Neuronal stem cell (in vitro differentiated cells): ENCODE results near the gene MMP8.

ENCODE experiments used
- DNase-seq: peaks from one replicate; pipeline ENCODE4 v3.0.0-alpha.2; 2013; ENCODE audit warnings: low spot score
- H2AFZ ChIP-seq: one replicate; pipeline ENCODE4 v1.6.1; 2013; ENCODE audit warnings: mild to moderate bottlenecking, low read length, inconsistent platforms
- H2AK5ac ChIP-seq: 2 replicates; pipeline ENCODE4 v1.6.1; 2013; ENCODE audit warnings: low read depth, mild to moderate bottlenecking, inconsistent platforms, low read length, moderate library complexity, mixed read lengths
- H2BK120ac ChIP-seq: 2 replicates; pipeline ENCODE4 v1.6.1; 2013; ENCODE audit warnings: low read depth, mild to moderate bottlenecking, inconsistent platforms, low read length, moderate library complexity, mixed read lengths
- H2BK12ac ChIP-seq: one replicate; pipeline ENCODE4 v1.6.1; 2013; ENCODE audit warnings: low read length, inconsistent platforms
- H2BK15ac ChIP-seq: 2 replicates; pipeline ENCODE4 v1.6.1; 2013; ENCODE audit warnings: mild to moderate bottlenecking, low read length, inconsistent platforms, mixed read lengths
- H2BK5ac ChIP-seq: one replicate; pipeline ENCODE4 v1.6.1; 2013; ENCODE audit warnings: inconsistent platforms, mild to moderate bottlenecking, low read length, moderate library complexity
- H3K14ac ChIP-seq: one replicate; pipeline ENCODE4 v1.6.1; 2013; ENCODE audit warnings: low read length, inconsistent platforms
- H3K18ac ChIP-seq: 2 replicates; pipeline ENCODE4 v1.6.1; 2013; ENCODE audit warnings: low read length, inconsistent platforms
- H3K23ac ChIP-seq: 2 replicates; pipeline ENCODE4 v1.6.1; 2013; ENCODE audit warnings: low read depth, mild to moderate bottlenecking, mixed read lengths, low read length, inconsistent platforms; ENCODE audit not compliant: poor library complexity
- H3K27ac ChIP-seq: replicated peaks from 3 replicates; pipeline ENCODE4 v1.5.1; 2013; ENCODE audit warnings: low read length, inconsistent platforms
- H3K27me3 ChIP-seq, 3 experiments: 2 replicates each; pipeline ENCODE4 v1.6.1; 2013; ENCODE audit warnings: low read length in 3 of 3, mild to moderate bottlenecking in 2 of 3, inconsistent platforms in 1 of 3, low read depth in 1 of 3, mixed read lengths in 1 of 3, moderate library complexity in 1 of 3; ENCODE audit not compliant: control insufficient read depth in 3 of 3, insufficient read depth in 3 of 3
- H3K36me3 ChIP-seq, 2 donors: replicated peaks in 1 of 2; 2 replicates each; pipeline ENCODE4 v1.6.1; 2013; ENCODE audit warnings: low read length in 2 of 2; ENCODE audit not compliant: control insufficient read depth in 2 of 2, insufficient read depth in 2 of 2
- H3K4ac ChIP-seq: 2 replicates; pipeline ENCODE4 v1.6.1; 2013; ENCODE audit warnings: inconsistent platforms, mild to moderate bottlenecking, low read length, moderate library complexity
- H3K4me1 ChIP-seq, 2 donors: 1 replicate in 1 of 2; 2 replicates in 1 of 2; pipeline ENCODE4 v1.6.1; 2013; ENCODE audit warnings: low read length in 2 of 2, low read depth in 1 of 2; ENCODE audit not compliant: control insufficient read depth in 2 of 2, insufficient read depth in 1 of 2
- H3K4me2 ChIP-seq: one replicate; pipeline ENCODE4 v1.6.1; 2013; ENCODE audit warnings: mild to moderate bottlenecking, low read length, inconsistent platforms; ENCODE audit not compliant: insufficient read depth, poor library complexity, severe bottlenecking
- H3K4me3 ChIP-seq, 2 donors: 2 replicates each; pipeline ENCODE4 v1.5.1; 2013; ENCODE audit warnings: low read length in 2 of 2, mild to moderate bottlenecking in 2 of 2, inconsistent platforms in 1 of 2, moderate library complexity in 1 of 2
- H3K79me1 ChIP-seq: one replicate; pipeline ENCODE4 v1.6.1; 2013; ENCODE audit warnings: low read depth, mild to moderate bottlenecking, inconsistent platforms, low read length, moderate library complexity
- H3K9ac ChIP-seq: one replicate; pipeline ENCODE4 v1.6.1; 2013; ENCODE audit warnings: mild to moderate bottlenecking, low read depth, low read length, inconsistent platforms; ENCODE audit not compliant: poor library complexity
- H3K9me3 ChIP-seq, 2 donors: replicated peaks in 1 of 2; 2 replicates each; pipeline versions ENCODE3 to v1.6.1; 2013; ENCODE audit warnings: low read length in 2 of 2, mild to moderate bottlenecking in 2 of 2, inconsistent platforms in 1 of 2, low read depth in 1 of 2, mixed read lengths in 1 of 2, moderate library complexity in 1 of 2; ENCODE audit not compliant: control insufficient read depth in 2 of 2, insufficient read depth in 1 of 2
- H4K8ac ChIP-seq: one replicate; pipeline ENCODE4 v1.6.1; 2013; ENCODE audit warnings: low read depth, mild to moderate bottlenecking, inconsistent platforms, low read length, moderate library complexity
- H4K91ac ChIP-seq: one replicate; pipeline ENCODE4 v1.6.1; 2013; ENCODE audit warnings: low read length, low read depth, mild to moderate bottlenecking, inconsistent platforms; ENCODE audit not compliant: poor library complexity
- WGBS, 2 donors: extraction: QIAGEN DNeasy Blood & Tissue Kit; methylation state at CpG; one replicate each; pipeline ENCODE4 v1.1.7; 2013; ENCODE audit warnings: missing lambda C conversion rate in 2 of 2, mixed read lengths in 1 of 2; ENCODE audit not compliant: insufficient read length in 2 of 2, insufficient replicate concordance in 1 of 2; ENCODE audit errors: extremely low coverage in 2 of 2; 5-methylcytosine and 5-hydroxymethylcytosine counted together

The MMP8 gene

GRCh38 chr11:102683277-102683676, 41.5 kb downstream of the MMP8 start:
- no peak overlapping the region for H3K4ac ChIP-seq
- H2BK15ac ChIP-seq = no peak overlapping the region
- no peaks in the 10 kb centered on the region for H3K9me3 ChIP-seq
- H3K18ac ChIP-seq = no peak overlapping the region
- DNase-seq = no peak
- H4K91ac ChIP-seq = no peak overlapping the region
- H3K36me3 ChIP-seq = no peaks in the 10 kb centered on the region
- H2BK5ac ChIP-seq = no peak overlapping the region
- H2AK5ac ChIP-seq = no peak overlapping the region
- H3K23ac ChIP-seq = no peak overlapping the region
- no peak overlapping the region for H3K14ac ChIP-seq
- no peaks in the 10 kb centered on the region for H3K27me3 ChIP-seq
- WGBS, 2 donors = no CpG with 5 or more reads among the region's 4 CpGs
- no peaks in the 10 kb centered on the region for H3K79me1 ChIP-seq
- H4K8ac ChIP-seq = no peak overlapping the region
- H3K4me2 ChIP-seq = no peak overlapping the region
- no peak overlapping the region for H2BK120ac ChIP-seq
- no peak overlapping the region for H3K4me3 ChIP-seq
- H3K4me1 ChIP-seq = no peaks in the 10 kb centered on the region
- H2BK12ac ChIP-seq = no peak overlapping the region
- no peak overlapping the region for H3K27ac ChIP-seq
- H3K9ac ChIP-seq = no peak overlapping the region
- H2AFZ ChIP-seq = no peak overlapping the region

DNA sequence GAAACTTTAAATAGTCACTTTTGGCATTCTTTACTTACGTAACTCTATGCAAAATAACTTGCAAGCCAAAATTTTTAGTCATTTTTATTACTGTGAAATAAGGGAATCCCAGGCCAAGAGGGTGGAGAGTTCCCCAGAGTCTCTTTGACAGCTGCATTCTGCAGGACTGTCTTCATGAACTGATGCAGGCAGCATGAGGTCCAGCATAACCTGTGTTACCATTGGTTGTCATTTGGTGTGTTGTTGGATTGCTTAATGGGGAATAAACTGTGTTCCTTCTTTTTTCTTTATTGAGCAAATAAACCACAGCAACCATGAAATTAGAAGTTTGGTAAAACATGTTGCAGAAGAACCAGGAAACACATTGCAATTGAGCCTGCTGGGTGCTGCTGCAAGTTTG, 43.8 kb downstream of the MMP8 start:
- Histone ChIP-seq H3K4me3 (no peak overlapping the region), H3K4me2 (no peak overlapping the region), H2AFZ (no peak overlapping the region), H4K8ac (no peak overlapping the region), H3K18ac (no peak overlapping the region), H2BK5ac (no peak overlapping the region), H3K27me3 (no peaks in the 10 kb centered on the region), H3K4ac (no peak overlapping the region), H3K36me3 (no peaks in the 10 kb centered on the region), H3K4me1 (peaks cover 0 to 3% of the 10 kb centered on the region in 2 donors), H3K14ac (no peak overlapping the region), H3K27ac (no peak overlapping the region), H3K23ac (no peak overlapping the region), H3K9me3 (no peaks in the 10 kb centered on the region), H4K91ac (no peak overlapping the region), H2BK15ac (no peak overlapping the region), H2BK12ac (no peak overlapping the region), H3K9ac (no peak overlapping the region), H2AK5ac (no peak overlapping the region), H2BK120ac (no peak overlapping the region), H3K79me1 (no peaks in the 10 kb centered on the region)
- DNase-seq = no peak
- WGBS, 2 donors = no CpG with 5 or more reads among the region's 1 CpG

GRCh38 chr11:102678022-102678421, 46.7 kb downstream of the MMP8 start:
- Histone ChIP-seq H2AK5ac (no peak overlapping the region), H3K27me3 (no peaks in the 10 kb centered on the region), H3K9me3 (no peaks in the 10 kb centered on the region), H3K14ac (no peak overlapping the region), H3K9ac (no peak overlapping the region), H3K27ac (no peak overlapping the region), H2BK12ac (no peak overlapping the region), H2BK15ac (no peak overlapping the region), H3K4me1 (peaks cover 0 to 7% of the 10 kb centered on the region in 2 donors), H3K79me1 (no peaks in the 10 kb centered on the region), H2BK5ac (no peak overlapping the region), H3K4me3 (no peak overlapping the region), H4K91ac (no peak overlapping the region), H3K23ac (no peak overlapping the region), H3K36me3 (no peaks in the 10 kb centered on the region), H3K4me2 (no peak overlapping the region), H4K8ac (no peak overlapping the region), H3K4ac (no peak overlapping the region), H3K18ac (no peak overlapping the region), H2BK120ac (no peak overlapping the region), H2AFZ (no peak overlapping the region)
- DNase-seq = no peak
- no CpG with 5 or more reads among the region's 2 CpGs for WGBS, 2 donors

DNA sequence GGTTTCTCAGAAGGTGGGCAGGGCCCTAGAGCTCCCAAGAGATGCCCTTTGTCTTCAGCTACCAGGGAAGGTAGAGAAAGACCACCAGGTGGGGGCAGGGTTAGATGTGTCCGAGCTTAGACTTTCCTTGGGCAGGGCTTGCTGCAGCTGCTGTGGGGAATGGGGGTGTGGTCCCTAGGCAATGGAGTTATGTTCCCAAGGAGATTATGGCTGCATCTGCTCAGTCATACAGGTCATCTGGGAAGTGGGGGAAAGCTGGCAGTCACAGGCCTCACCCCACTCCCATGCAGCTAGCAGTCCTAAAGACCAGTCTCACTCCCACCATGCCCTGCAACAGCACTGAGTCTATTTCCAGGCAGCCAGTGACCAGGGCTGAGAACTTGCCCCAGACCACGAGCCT, 48.7 kb downstream of the MMP8 start:
- Histone ChIP-seq H3K27me3 (no peaks in the 10 kb centered on the region), H3K9ac (no peak overlapping the region), H3K27ac (no peak overlapping the region), H3K4me3 (no peak overlapping the region), H2BK120ac (no peak overlapping the region), H3K18ac (no peak overlapping the region), H2AK5ac (no peak overlapping the region), H2AFZ (no peak overlapping the region), H3K79me1 (no peaks in the 10 kb centered on the region), H4K8ac (no peak overlapping the region), H2BK15ac (no peak overlapping the region), H3K4me1 (peaks cover 0 to 7% of the 10 kb centered on the region in 2 donors), H3K36me3 (no peaks in the 10 kb centered on the region), H3K23ac (no peak overlapping the region), H3K9me3 (no peaks in the 10 kb centered on the region), H3K14ac (no peak overlapping the region), H4K91ac (no peak overlapping the region), H3K4ac (no peak overlapping the region), H3K4me2 (no peak overlapping the region), H2BK12ac (no peak overlapping the region), H2BK5ac (no peak overlapping the region)
- WGBS, 2 donors = no CpG with 5 or more reads among the region's 2 CpGs
- DNase-seq = no peak
